ENCODE measurements around the gene LYZL2.
"Not testable (repeated sequence)": the region's sequence is repeated elsewhere in the genome, so short reads cannot be mapped to it uniquely, and the experiment has no call there.

LYZL2 gene

GRCh38 chr10:30662814-30663213, 33.3 kb upstream of the LYZL2 start:
- TF ChIP-seq ZNF8 (CRISPR knock-in tag; IDR thresholded peaks at IDR 0.05), result no peak
- ATAC-seq, result no peak

GRCh38 chr10:30660314-30660713, 30.8 kb upstream of the LYZL2 start:
- ATAC-seq, result not testable (repeated sequence)

GRCh38 chr10:30656233-30656632, 26.7 kb upstream of the LYZL2 start:
- no peak for ATAC-seq

GRCh38 chr10:30655001-30655400, 25.4 kb upstream of the LYZL2 start:
- ATAC-seq, result not testable (repeated sequence)

More at GRCh38 chr10:30656233-30656632, 26.7 kb upstream of the LYZL2 start:
- TF ChIP-seq PATZ1 (CRISPR knock-in tag; IDR thresholded peaks at IDR 0.05; ENCODE audit: borderline replicate concordance) (no peak), GLIS3 (CRISPR knock-in tag; IDR thresholded peaks at IDR 0.05) (no peak), POU6F1 (CRISPR knock-in tag; IDR thresholded peaks at IDR 0.05; ENCODE audit: borderline replicate concordance, low read depth) (no peak), OSR1 (CRISPR knock-in tag; IDR thresholded peaks at IDR 0.05) (no peak), ZNF565 (CRISPR knock-in tag; conservative IDR thresholded peaks at IDR 0.05; ENCODE audit: low read depth) (no peak), ARNTL (CRISPR knock-in tag; IDR thresholded peaks at IDR 0.05; ENCODE audit: borderline replicate concordance, low read depth) (no peak), BACH2 (CRISPR knock-in tag; IDR thresholded peaks at IDR 0.05; ENCODE audit: borderline replicate concordance) (no peak), RARB (CRISPR knock-in tag; IDR thresholded peaks at IDR 0.05) (no peak), ZNF8 (CRISPR knock-in tag; IDR thresholded peaks at IDR 0.05) (no peak), ZFP3 (CRISPR knock-in tag; IDR thresholded peaks at IDR 0.05) (no peak), PPARA (CRISPR knock-in tag; IDR thresholded peaks at IDR 0.05; ENCODE audit: borderline replicate concordance) (no peak), CSDC2 (CRISPR knock-in tag; IDR thresholded peaks at IDR 0.05) (no peak), TSHZ2 (CRISPR knock-in tag; IDR thresholded peaks at IDR 0.05) (no peak), SNAI2 (CRISPR knock-in tag; IDR thresholded peaks at IDR 0.05) (no peak), TOX (CRISPR knock-in tag; IDR thresholded peaks at IDR 0.05; ENCODE audit: borderline replicate concordance) (no peak), CSRNP3 (CRISPR knock-in tag; IDR thresholded peaks at IDR 0.05) (no peak), ZC3H10 (CRISPR knock-in tag; IDR thresholded peaks at IDR 0.05) (no peak), ISL1 (CRISPR knock-in tag; IDR thresholded peaks at IDR 0.05) (no peak)

GRCh38 chr10:30651470-30652397, 22.2 kb upstream of the LYZL2 start:
- peak; percentile 46; the same call in 2 of the 3 replicates for ATAC-seq
